Measurements from ENCODE around the gene CYP19A1.

Gene CYP19A1

DNA sequence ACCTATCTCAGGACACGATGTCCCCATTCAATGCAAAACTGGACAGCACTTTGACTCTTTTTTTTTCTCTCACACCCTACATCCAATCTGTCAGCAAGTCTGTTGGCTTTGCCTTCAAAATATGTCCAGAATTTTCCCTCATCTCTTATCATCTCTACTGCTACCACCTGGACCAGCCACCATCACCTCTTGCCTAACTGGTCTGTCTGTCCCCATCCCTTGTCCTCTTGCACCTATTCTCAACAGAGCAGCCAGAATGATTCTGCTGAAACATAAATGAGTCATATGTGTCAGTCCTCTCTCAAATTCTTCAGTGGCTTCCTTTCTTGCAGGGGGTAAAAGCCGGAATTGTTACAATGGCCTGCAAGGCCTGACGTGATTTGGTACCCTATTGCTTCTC, 105.8 kb downstream of the CYP19A1 start:
- FAIRE-seq (no peak), DNase-seq (ENCODE audit: extremely low spot score, insufficient read length, low read depth) (no peak)

DNA sequence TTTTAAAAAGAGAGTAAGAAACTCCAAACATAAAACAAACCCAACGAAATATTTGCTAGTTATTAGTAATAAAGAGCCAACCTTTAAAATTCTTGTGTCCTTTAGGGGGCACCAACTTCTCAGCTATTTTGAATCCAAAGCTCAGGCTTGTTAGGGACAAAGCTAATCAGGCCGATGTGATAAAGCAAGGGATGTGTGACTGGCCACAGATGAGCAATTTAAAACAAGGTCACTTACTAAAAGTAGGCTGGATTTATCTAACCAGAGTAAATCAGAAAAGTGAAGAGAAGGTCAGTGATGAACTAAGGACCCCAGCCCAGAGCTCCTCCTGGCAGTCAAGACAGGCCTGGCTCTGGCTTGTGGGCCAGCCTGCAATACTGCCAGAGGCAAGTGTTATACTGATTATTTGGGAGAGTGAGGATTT, 108.5 kb downstream of the CYP19A1 start:
- FAIRE-seq (peak; percentile 62), DNase-seq (ENCODE audit: extremely low spot score, insufficient read length, low read depth) (no peak)

DNA sequence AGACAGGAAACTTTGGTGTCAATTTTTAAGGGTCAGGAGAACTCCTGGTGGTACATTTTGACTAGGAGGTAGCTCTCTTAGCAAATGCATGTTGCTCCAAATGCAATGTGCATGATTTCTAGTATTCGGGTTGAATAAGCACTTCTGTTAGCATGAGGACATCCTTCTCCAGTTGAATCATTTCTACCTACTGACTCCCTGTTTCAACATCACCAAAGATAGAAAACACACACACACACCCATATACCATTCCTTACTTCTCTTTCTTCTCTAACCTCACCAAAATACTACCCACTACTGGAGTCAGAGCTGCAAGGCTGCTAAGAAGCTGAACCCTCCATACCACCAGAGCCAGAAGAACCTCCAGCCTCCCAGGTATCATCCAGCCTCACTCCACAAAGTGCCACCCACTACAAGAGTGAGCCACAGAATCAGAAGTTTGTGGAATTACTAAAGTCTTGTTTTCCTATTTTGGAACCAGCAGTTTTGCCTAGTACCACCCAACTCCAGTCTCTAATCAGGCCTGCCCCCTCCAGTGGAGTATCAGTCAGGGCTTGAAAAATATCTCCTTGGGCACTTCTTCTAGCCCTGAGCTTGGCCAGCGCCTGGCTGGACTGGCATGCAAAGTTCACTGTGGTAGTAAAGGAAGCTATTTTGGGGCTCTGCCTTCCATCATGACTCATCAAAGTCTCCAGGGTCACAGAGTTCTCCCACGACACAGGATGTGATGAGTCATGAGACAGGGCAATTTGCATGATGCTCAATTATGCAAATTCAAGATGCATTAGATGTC, 110.3 kb downstream of the CYP19A1 start:
- FAIRE-seq = peak; percentile 84
- DNase-seq (ENCODE audit: extremely low spot score, insufficient read length, low read depth) = peak; percentile 58

DNA sequence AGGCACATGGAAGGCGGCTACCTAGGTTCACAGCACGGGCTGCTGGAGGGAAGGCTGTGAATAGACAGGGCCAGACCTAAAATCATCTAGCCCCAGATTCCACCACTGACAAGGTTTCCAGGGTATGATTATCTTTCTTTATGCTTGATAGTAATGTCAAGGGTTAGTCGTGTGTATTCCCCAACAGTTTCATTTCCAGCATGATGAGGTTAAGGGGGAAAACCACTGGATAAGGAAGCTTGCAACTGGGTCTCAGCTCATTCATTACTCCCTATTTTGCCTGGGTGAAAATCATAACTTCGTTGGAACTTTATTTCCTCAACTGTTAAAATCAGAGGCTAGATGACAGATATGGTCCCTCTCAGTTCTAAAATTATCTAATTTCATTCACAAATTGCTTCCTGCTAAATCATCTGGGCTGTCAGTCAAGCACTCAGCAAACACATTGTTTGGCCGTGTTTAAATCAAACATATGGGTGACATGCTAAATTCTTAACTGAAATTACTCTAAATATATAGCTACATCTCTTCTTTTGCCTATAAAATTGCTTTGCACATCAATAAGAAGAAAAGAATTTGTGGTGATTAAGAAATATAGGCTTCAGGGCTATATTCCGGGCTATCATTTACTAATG, 111.7 kb downstream of the CYP19A1 start:
- no peak for DNase-seq (ENCODE audit: extremely low spot score, insufficient read length, low read depth)
- FAIRE-seq = no peak

DNA sequence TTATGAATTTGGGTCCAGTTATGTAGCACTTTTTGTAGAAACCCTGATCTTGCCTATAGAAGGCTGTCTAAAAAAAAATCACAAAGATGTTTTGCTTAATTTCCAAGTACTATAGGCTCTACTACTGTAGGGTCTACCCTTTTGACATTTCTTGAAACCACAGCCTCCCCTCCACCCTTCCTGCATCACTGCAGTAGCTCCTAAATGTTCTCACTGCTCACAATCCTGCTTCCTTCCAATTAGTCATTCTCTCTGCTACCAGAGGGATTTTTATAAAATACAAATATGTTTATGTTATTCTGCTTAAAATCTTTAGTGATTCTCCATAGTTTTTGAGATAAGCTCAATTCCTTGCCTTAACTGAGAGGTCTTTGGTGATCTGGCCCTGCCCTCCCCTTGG, 114.0 kb downstream of the CYP19A1 start:
- FAIRE-seq (no peak), DNase-seq (ENCODE audit: extremely low spot score, insufficient read length, low read depth) (no peak)

DNA sequence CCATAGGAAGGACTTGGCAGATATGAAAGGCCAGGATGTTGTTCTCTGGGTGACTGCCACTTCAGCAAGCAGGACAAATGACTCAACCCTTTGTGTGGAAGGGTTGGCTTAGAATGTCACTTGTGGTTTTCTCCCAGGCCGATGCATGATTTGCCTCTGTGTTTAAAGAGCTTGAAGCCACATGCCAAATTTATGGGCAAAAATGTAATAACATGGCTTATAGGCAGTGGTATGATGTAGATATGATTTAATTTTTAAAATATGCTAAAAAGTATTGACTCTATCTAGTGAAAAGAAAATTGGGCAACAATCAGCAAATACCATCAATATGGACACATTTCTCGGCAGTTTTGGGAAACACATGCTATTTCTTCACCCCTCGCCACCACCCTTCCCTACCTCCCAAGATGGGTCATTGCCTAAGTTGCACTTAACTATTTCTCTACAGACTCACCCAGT, 114.6 kb downstream of the CYP19A1 start:
- DNase-seq (ENCODE audit: extremely low spot score, insufficient read length, low read depth) (no peak), FAIRE-seq (no peak)

DNA sequence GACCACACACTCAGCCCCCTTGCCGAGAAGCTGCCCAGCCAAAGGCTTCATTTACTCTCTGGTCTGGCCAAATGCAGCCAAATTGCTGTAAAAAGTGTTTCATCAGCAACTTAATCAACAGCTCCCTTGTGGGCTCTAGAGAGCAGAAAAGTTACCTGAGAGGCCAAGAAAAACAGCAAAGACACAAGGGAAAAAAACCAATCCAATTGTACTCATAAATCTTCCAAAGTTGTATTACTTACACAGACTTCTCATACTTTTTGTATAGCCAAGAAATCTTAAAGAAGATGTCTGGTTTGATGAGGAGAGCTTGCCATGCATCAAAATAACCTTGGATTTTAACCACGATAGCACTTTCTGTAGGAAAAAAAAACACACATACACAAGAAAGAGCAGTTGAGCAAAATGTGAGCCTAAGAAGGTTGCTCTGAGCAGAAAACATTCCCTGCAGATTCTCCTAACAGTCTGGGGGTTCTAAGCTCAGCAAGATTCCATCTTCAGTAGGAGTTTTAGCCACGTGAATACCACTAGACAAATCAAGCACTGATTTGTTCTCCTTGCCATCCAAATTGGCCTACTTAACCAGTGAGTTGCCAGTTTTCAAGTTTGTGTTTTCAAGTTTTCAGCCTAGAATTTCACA, 120.0 kb downstream of the CYP19A1 start:
- DNase-seq (ENCODE audit: extremely low spot score, insufficient read length, low read depth) (no peak), FAIRE-seq (no peak)

DNA sequence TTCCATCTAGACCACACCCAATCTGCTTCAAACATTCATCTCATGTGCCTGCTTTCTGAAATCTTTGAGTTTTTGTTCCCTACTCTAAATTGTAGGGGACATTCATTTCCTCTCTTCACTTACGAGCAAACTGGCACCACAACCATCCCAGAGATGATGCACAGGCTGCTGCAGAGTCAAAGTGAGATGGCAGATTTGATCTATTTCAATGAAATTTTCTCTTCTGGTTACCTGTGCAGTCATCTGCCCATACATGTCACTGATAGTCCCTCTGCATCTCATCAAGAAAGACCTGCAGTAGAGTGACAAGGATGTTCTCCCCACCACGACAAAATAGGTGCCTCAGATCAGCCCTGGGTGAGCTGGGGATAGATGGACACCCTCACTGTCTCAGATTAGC, 125.5 kb downstream of the CYP19A1 start:
- no peak for DNase-seq (ENCODE audit: extremely low spot score, insufficient read length, low read depth)
- no peak for FAIRE-seq

DNA sequence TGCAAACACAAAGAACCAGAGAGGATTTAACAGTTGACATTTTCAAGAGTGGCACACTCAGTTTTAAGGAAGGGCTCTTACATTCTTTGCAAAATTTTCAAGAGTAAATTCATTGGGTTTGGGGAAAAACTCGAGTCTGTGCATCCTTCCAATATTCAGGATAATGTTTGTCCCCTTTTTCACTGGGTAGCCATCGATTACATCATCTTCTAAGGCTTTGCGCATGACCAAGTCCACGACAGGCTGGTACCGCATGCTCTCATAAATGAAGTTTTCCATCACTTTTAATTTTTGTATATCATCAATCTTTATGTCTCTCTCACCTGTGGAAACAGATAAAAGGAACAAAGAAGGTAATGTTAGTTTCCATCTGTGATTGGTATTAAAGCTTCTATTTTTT, 126.2 kb downstream of the CYP19A1 start:
- no peak for DNase-seq (ENCODE audit: extremely low spot score, insufficient read length, low read depth)
- no peak for FAIRE-seq

DNA sequence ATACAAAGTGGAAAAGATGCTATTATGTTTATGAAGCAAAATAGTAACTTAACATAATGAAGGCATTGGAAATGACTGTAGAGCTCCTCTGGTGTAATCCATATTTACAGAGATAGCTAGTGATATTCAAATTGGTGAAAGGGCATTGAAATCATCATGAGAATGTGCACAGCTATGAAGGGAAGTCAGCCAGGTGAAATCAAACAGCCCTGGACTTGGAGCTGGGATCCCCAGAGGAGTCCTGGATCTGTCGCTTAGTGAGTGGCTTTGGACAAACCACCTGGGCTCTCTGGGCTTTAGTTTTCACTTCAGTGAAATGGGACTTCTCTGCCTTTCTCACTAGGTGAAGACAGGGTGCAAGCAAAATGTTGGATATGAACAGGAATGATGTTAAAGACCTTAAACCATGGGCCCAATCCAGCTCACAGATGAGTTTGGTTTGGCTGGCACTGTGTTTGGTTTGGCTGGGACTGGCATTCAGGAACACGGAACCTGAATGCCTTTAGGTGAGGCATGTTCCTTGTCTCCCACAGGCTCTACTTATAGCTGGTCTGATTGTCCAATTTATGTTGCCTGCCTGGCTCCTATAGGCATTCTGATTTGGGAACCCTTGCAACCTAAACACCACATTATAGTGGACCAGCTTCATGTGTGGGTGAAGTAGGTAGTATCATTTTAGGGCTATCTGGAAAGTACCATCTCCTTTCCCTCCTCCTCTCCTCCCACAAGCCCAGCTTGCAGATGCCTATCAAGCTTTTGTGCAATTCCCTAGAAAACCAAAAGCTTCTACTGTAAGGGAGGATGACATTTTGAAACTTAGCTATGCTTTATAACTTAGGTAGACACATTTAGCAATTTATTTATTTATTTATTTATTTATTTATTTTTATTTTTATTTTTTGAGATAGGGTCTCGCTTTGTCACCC, 133.1 kb downstream of the CYP19A1 start:
- no peak for FAIRE-seq
- no peak for DNase-seq (ENCODE audit: extremely low spot score, insufficient read length, low read depth)

DNA sequence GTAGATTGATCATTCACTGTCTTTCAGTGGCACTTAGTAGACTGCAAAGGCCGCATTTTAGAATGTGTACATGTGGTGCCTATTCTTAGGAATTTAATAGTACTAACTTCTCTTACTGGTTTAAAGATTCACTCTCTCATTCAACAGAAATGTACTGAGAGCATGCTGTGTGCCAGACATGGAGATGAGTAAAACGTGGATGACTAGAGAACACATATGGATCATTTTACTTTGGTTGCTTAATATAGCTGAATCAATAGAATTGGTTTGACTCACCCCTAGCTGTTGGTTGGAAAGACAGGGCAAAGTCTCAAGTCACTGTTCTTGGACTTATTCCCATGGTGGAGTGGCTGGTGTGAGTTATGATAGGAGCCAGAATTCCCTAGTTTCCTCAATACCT, 134.6 kb downstream of the CYP19A1 start:
- DNase-seq (ENCODE audit: extremely low spot score, insufficient read length, low read depth) = no peak
- FAIRE-seq = no peak

DNA sequence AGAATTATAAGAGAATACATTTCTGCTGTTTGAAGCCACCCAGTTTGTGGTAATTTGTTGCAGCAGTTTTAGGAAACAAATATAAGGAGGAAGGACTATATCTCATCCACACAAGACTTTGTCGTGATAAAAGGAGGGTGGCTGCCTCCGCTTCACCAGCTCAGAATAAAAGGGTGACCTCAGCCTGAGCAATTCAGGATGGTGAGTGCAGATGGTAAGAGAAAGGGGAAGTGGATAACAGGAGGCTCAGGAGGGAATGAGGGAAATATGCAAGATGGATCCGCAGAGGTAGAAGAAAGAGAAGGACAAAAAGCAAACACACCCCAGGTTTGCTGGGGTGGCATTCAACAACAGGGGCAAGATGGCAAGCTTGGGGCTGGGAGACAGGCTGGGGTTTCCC, 135.6 kb downstream of the CYP19A1 start:
- no peak for DNase-seq (ENCODE audit: extremely low spot score, insufficient read length, low read depth)
- FAIRE-seq = no peak

DNA sequence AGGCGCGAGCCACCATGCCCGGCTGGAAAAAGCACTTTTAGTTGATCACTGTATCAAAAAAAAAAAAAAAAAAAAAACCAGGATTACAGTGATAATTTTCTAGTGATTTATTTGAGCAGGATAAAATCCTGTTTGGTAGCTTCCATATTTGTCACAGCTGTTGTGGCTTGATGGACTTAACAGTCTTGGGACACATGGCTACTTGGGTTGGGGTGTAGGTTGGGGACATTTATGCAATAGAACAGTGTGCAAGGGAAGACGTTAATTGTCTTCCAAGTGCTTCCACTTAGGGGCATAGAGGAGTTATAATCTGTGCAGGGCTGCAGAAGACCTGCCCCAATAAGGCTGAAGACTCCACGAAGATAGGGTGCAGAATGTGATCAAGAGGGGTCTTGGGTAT, 136.8 kb downstream of the CYP19A1 start:
- FAIRE-seq = no peak

DNA sequence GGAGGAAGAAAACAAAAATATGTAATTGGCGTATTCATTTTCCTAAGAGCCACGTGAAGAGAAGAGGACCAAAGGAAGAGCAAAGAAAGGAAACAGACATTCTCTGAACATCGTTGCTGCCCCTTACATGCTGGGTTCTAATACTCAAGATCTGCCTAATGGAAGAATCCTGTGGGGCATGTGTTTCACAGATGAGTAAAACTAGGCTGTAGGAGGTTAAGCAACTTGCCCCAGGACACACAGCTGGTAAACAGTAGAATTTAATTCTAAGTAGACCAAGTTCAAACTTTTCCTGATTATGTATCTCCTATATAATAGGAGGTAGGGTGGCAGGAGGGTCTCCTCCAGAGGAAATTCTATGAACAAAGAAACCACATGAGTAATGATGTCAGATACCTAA, 137.6 kb downstream of the CYP19A1 start:
- no peak for FAIRE-seq
- DNase-seq (ENCODE audit: extremely low spot score, insufficient read length, low read depth) = no peak

More for the DNA sequence above, 136.8 kb downstream of the CYP19A1 start:
- DNase-seq (ENCODE audit: extremely low spot score, insufficient read length, low read depth) = no peak

DNA sequence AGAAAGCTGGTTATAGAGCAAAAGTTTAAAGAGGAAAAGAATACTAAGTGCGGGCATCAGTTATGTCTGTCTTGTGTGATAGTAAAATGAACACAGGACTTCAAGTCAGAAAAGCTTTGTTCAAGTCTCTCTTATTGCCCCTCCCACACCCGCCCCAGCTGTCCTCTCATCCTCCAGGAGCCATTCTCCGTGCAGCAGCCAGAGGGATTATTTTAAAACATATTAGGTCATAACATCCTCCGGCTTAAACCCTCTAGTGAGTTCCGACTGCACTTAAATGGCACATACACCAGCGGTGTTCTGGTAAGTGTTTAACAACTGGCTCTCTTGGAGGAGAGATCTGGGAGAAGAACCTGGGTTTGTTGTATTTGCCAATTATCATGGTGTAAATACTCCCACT, 138.9 kb downstream of the CYP19A1 start:
- FAIRE-seq = no peak
- DNase-seq (ENCODE audit: extremely low spot score, insufficient read length, low read depth) = no peak

DNA sequence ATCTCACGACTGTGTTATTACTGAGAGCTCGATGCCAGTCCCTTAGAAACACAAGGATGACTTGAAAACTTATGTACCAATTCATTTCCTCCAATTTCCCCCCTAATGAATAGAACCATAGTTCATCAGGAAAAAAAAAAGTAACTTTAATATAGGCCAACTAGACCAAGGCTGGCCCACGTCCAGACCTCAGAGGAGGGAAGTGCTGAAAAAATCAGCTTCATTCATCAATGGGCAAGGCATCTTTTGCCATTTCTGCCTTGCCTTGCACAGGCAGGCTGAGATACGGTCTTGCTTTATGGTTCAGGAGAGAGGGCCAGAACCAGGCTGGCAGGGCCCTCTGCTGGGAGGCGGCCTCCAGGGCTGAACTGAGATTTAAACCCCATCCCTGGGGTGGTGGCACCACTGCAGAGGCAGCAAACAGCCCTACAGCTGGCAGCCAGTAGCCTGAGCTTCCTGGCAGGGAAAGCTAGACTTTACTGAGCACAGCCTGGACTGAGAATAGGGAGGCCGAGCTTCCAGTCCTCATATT, 139.6 kb downstream of the CYP19A1 start:
- DNase-seq (ENCODE audit: extremely low spot score, insufficient read length, low read depth) (no peak), FAIRE-seq (no peak)

DNA sequence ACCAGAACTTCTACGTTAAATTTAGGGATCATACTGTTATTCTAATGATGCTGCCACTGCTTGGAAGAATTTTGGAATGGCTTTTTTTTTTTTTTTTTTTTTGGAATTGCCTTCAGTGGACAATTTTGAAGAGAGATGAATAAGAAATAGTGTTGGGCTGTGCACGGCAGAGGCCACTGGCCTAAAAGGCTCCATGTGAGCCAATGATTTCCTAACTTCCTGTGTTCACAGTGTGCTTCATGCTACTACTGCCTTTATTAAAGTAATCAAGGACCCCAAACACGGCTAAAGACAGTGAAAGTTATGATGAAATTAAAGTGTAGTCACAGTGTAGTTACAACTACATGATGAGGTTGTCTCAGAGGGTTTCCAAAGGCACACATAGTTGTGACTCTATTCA, 142.9 kb downstream of the CYP19A1 start:
- FAIRE-seq (no peak), DNase-seq (ENCODE audit: extremely low spot score, insufficient read length, low read depth) (no peak)

DNA sequence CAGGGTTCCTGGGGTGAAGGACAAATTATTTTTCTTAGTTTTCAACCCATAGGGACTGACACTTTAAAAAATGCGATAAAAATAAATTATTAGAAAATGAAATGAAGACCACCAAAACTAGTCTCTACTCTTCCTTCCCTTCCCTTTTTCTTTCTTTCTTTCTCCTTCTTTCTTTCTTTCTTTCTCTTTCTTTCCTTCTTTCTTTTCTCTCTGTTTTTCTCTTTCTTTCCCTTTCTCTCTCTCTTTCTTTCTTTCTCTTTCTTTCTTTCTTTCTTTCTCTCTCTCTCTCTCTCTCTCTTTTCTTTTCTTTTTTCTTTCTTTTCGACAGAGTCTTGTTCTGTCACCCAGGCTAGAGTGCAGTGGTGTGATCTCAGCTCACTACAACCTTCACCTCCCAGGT, 144.4 kb downstream of the CYP19A1 start:
- DNase-seq (ENCODE audit: extremely low spot score, insufficient read length, low read depth) (no peak), FAIRE-seq (no peak)

DNA sequence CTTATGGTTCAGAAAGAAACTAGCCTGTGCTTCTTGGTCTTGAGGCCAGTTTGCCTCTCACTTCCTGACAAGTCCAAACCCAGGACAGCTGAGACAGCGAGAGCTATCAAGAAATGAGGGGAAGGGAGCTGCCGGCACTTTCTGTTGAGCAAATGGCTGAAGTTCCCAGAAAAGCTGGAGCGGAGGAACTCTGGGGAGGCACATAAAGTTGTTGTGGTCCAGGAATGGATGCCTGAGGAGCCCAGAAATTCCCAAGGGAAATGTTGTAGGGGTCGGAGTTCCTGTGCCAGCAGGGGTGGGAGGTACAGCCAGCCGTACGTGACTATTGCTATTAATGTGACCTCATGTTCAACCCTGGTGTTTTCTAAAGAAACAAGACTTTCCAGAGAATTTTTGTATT, 144.9 kb downstream of the CYP19A1 start:
- DNase-seq (ENCODE audit: extremely low spot score, insufficient read length, low read depth) (no peak), FAIRE-seq (no peak)

All from GM18507 (cell line).